ENCODE data around the gene KAT2A. TPM values are rescaled to one million over a fixed set of nuclear protein-coding genes. Genes with fewer than 3 reads are reported as not detected.

KAT2A gene
- polyA plus RNA-seq, 1 experiment = 13.6 TPM

DNA sequence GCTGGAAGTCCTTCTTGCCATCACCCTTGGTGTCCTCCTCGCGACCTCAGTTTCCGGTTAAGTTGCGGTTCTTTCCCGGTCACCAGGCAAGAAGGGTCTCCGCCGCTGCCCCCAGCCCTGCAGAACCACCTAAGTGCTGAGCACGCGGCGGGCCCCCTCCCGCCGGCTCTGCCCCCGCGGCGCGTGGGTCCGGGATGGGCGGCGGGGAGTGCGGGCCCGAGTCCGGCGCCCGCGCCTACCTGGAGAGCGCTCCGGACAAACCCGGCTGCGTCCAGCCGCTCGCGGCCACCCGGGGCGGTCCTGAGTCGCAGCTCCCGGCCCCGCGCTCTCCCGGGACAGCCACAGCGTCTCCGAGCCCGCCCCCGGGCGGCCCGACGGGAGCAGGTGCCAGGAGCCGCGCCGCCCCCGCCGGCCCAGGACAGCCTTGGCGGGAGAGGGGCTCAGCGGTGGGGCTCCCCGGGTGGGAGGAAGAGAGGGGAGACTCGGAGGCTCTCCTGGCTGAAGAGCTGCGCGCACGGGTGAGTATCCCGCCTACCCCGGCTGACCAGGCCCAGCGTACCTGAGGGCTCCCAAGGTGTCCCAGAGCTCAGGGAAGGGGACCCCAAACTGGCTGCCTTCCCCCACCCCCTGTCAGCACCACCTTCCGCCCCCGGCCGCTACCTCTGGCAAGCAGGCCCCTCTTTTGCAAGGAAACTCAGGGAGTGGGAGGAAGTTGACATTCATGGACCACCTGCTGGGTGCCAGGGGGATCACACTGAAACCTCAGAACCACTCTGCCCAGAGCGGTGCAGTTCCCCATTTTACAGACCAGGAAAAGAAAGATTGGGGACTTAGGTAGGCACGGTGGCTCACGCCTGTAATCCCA, 48.6 kb downstream of the KAT2A start:
- peaks cover 54% of the 10 kb centered on the region for H3K27me3 ChIP-seq (ENCODE audit: control insufficient read depth, insufficient read depth, low read length)
- H3K4me3 ChIP-seq (ENCODE audit: low read depth, low read length) = no peak overlapping the region
- DNase-seq (ENCODE audit: low read depth, low spot score) = no peak
- CTCF ChIA-PET = interaction anchor here (0.9 kb wide), 1 partner anchor 150 kb away, joined by 3 read pairs; no protein-coding TSS in a partner anchor
- POLR2A ChIA-PET = no interaction called here
- TF ChIP-seq, protein P1, sequence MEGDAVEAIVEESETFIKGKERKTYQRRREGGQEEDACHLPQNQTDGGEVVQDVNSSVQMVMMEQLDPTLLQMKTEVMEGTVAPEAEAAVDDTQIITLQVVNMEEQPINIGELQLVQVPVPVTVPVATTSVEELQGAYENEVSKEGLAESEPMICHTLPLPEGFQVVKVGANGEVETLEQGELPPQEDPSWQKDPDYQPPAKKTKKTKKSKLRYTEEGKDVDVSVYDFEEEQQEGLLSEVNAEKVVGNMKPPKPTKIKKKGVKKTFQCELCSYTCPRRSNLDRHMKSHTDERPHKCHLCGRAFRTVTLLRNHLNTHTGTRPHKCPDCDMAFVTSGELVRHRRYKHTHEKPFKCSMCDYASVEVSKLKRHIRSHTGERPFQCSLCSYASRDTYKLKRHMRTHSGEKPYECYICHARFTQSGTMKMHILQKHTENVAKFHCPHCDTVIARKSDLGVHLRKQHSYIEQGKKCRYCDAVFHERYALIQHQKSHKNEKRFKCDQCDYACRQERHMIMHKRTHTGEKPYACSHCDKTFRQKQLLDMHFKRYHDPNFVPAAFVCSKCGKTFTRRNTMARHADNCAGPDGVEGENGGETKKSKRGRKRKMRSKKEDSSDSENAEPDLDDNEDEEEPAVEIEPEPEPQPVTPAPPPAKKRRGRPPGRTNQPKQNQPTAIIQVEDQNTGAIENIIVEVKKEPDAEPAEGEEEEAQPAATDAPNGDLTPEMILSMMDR (IDR thresholded peaks at IDR 0.05; ENCODE audit: low read depth, low read length) = no peak
- no peak overlapping the region for H3K27ac ChIP-seq (ENCODE audit: low read depth, low read length)
- no peaks in the 10 kb centered on the region for H3K9me3 ChIP-seq (ENCODE audit: control insufficient read depth, insufficient read depth, low read length)

- DNase-seq (ENCODE audit: low read depth, low spot score) = no peak
- ChIA-PET POLR2A (no interaction called here), CTCF (interaction anchor here (0.9 kb wide), 1 partner anchor 151 kb away, joined by 3 read pairs; no protein-coding TSS in a partner anchor)
- Histone ChIP-seq H3K27me3 (ENCODE audit: control insufficient read depth, insufficient read depth, low read length) (peaks cover 49% of the 10 kb centered on the region), H3K4me3 (ENCODE audit: low read depth, low read length) (no peak overlapping the region), H3K9me3 (ENCODE audit: control insufficient read depth, insufficient read depth, low read length) (no peaks in the 10 kb centered on the region), H3K27ac (ENCODE audit: low read depth, low read length) (no peak overlapping the region)
- TF ChIP-seq, protein P1 (IDR thresholded peaks at IDR 0.05; ENCODE audit: low read depth, low read length) = no peak
These were observed 49.4 kb downstream of the KAT2A start for GRCh38 chr17:42071810-42072209.

DNA sequence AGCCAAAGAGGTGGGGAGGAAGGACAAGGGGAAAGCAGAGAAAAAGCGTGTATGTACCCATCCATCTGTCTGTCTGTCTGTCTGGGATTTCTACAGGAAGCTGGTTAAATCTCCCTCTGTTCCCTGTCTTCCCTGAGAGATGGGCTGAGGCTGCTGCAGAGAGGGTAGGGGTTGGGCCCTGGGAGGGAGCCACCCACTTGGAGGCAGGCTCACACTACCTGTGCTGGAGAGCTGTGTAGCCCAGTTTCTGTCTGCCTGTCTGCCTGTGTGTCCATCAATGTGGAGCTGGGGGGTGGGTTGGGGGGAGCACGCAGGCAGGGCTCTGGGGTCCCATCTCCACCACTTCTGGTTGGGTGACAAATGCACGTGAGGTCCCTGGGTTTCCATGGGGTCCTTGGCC, 52.2 kb downstream of the KAT2A start:
- TF ChIP-seq, protein P1 (IDR thresholded peaks at IDR 0.05; ENCODE audit: low read depth, low read length) = no peak
- Histone ChIP-seq H3K9me3 (ENCODE audit: control insufficient read depth, insufficient read depth, low read length) (no peaks in the 10 kb centered on the region), H3K27ac (ENCODE audit: low read depth, low read length) (no peak overlapping the region), H3K4me3 (ENCODE audit: low read depth, low read length) (no peak overlapping the region), H3K27me3 (ENCODE audit: control insufficient read depth, insufficient read depth, low read length) (peaks cover 47% of the 10 kb centered on the region)
- ChIA-PET CTCF (no interaction called here), POLR2A (no interaction called here)
- DNase-seq (ENCODE audit: low read depth, low spot score) = no peak

GRCh38 chr17:42067371-42068091, 53.6 kb downstream of the KAT2A start:
- peaks cover 43% of the 10 kb centered on the region for H3K27me3 ChIP-seq (ENCODE audit: control insufficient read depth, insufficient read depth, low read length)
- no peak overlapping the region for H3K27ac ChIP-seq (ENCODE audit: low read depth, low read length)
- no peaks in the 10 kb centered on the region; the same call in 1 of the 2 replicates for H3K9me3 ChIP-seq (ENCODE audit: control insufficient read depth, insufficient read depth, low read length)
- ChIA-PET CTCF (interaction anchor here (0.6 to 2.0 kb wide), 12 partner anchors 9 to 105 kb away, joined by 3 to 12 read pairs (median 4); partner anchors contain the start of gene DHX58), POLR2A (no interaction called here)
- no peak for DNase-seq (ENCODE audit: low read depth, low spot score)
- H3K4me3 ChIP-seq (ENCODE audit: low read depth, low read length) = no peak overlapping the region
- TF ChIP-seq, protein P1 (IDR thresholded peaks at IDR 0.05; ENCODE audit: low read depth, low read length) = peak; percentile 85
